ENCODE results near the gene REEP1. TPM values are rescaled to one million over a fixed set of nuclear protein-coding genes. Genes with fewer than 3 reads are reported as not detected.
"Not testable (repeated sequence)": the region's sequence is repeated elsewhere in the genome, so short reads cannot be mapped to it uniquely, and the experiment has no call there.

Gene REEP1
- total and polyA plus RNA-seq, 2 experiments from 2014 or later: 21.5 to 26.5 TPM

- Histone ChIP-seq H3K9me2 (replicated peaks; ENCODE audit: insufficient read depth) (no peaks in the 10 kb centered on the region), H3K27me3 (no peaks in the 10 kb centered on the region), H3K4me2 (no peak overlapping the region), H2AFZ (no peak overlapping the region), H3K36me3 (replicated peaks; ENCODE audit: insufficient read depth, low read depth) (no peaks in the 10 kb centered on the region), H3K9me3 (ENCODE audit: low read depth) (no peaks in the 10 kb centered on the region), H3K4me1 (ENCODE audit: insufficient read depth) (no peaks in the 10 kb centered on the region), H3K79me2 (no peaks in the 10 kb centered on the region), H4K20me1 (ENCODE audit: insufficient read depth, poor library complexity, severe bottlenecking) (no peaks in the 10 kb centered on the region), H3K4me3 (no peak overlapping the region), H3K27ac (no peak overlapping the region)
- no peak for DNase-seq (ENCODE audit: low spot score)
- no peak for TF ChIP-seq CTCF (IDR thresholded peaks at IDR 0.05; ENCODE audit: poor library complexity)
- TF ChIP-seq EZH2 (IDR thresholded peaks at IDR 0.05; ENCODE audit: borderline replicate concordance): no peak
- no peak for TF ChIP-seq EZH2phosphoT487 (IDR thresholded peaks at IDR 0.05; ENCODE audit: low read depth, severe bottlenecking, unreplicated experiment)
- 84% methylated on average over 2 of the region's 2 CpGs for WGBS (ENCODE audit: low lambda C conversion rate, missing lambda C conversion rate)
Observed at GRCh38 chr2:86350751-86351150, 13.3 kb upstream of the REEP1 start.

- WGBS (ENCODE audit: low lambda C conversion rate, missing lambda C conversion rate): 91% methylated on average over 7 of the region's 7 CpGs
- H3K9me2 ChIP-seq (replicated peaks; ENCODE audit: insufficient read depth): no peaks in the 10 kb centered on the region
- H3K36me3 ChIP-seq (replicated peaks; ENCODE audit: insufficient read depth, low read depth): no peaks in the 10 kb centered on the region
- H3K4me2 ChIP-seq: no peak overlapping the region
- no peaks in the 10 kb centered on the region for H3K79me2 ChIP-seq
- H3K4me3 ChIP-seq: no peak overlapping the region
- H3K9me3 ChIP-seq (ENCODE audit: low read depth): no peaks in the 10 kb centered on the region
- H3K4me1 ChIP-seq (ENCODE audit: insufficient read depth): no peaks in the 10 kb centered on the region
- no peaks in the 10 kb centered on the region for H4K20me1 ChIP-seq (ENCODE audit: insufficient read depth, poor library complexity, severe bottlenecking)
- no peak overlapping the region for H3K27ac ChIP-seq
- no peaks in the 10 kb centered on the region for H3K27me3 ChIP-seq
- no peak for TF ChIP-seq EZH2 (IDR thresholded peaks at IDR 0.05; ENCODE audit: borderline replicate concordance)
- TF ChIP-seq EZH2phosphoT487 (IDR thresholded peaks at IDR 0.05; ENCODE audit: low read depth, severe bottlenecking, unreplicated experiment): no peak
- TF ChIP-seq CTCF (IDR thresholded peaks at IDR 0.05; ENCODE audit: poor library complexity): no peak
- no peak overlapping the region for H2AFZ ChIP-seq
- no peak for DNase-seq (ENCODE audit: low spot score)
Observed at GRCh38 chr2:86347401-86347800, 10.0 kb upstream of the REEP1 start.

- not testable (repeated sequence) for H3K4me1 ChIP-seq (ENCODE audit: insufficient read depth); H3K9me2 ChIP-seq (replicated peaks; ENCODE audit: insufficient read depth); H3K79me2 ChIP-seq; H3K27me3 ChIP-seq; H3K4me2 ChIP-seq; H3K4me3 ChIP-seq; H4K20me1 ChIP-seq (ENCODE audit: insufficient read depth, poor library complexity, severe bottlenecking); DNase-seq (ENCODE audit: low spot score); H3K36me3 ChIP-seq (replicated peaks; ENCODE audit: insufficient read depth, low read depth); H2AFZ ChIP-seq; H3K9me3 ChIP-seq (ENCODE audit: low read depth)
- 45% methylated on average over 6 of the region's 6 CpGs for WGBS (ENCODE audit: low lambda C conversion rate, missing lambda C conversion rate)
- H3K27ac ChIP-seq: peak overlapping the region; percentile 63
Observed at GRCh38 chr2:86345783-86346370, 8.5 kb upstream of the REEP1 start.

- H3K4me1 ChIP-seq (ENCODE audit: insufficient read depth): no peaks in the 10 kb centered on the region
- no peaks in the 10 kb centered on the region for H3K9me2 ChIP-seq (replicated peaks; ENCODE audit: insufficient read depth)
- H3K9me3 ChIP-seq (ENCODE audit: low read depth): no peaks in the 10 kb centered on the region
- TF ChIP-seq EZH2phosphoT487 (IDR thresholded peaks at IDR 0.05; ENCODE audit: low read depth, severe bottlenecking, unreplicated experiment): no peak
- TF ChIP-seq CTCF (IDR thresholded peaks at IDR 0.05; ENCODE audit: poor library complexity): no peak
- no peak for TF ChIP-seq EZH2 (IDR thresholded peaks at IDR 0.05; ENCODE audit: borderline replicate concordance)
- H4K20me1 ChIP-seq (ENCODE audit: insufficient read depth, poor library complexity, severe bottlenecking): no peaks in the 10 kb centered on the region
- no peak overlapping the region for H2AFZ ChIP-seq
- H3K36me3 ChIP-seq (replicated peaks; ENCODE audit: insufficient read depth, low read depth): no peaks in the 10 kb centered on the region
- no peaks in the 10 kb centered on the region for H3K79me2 ChIP-seq
- no peak overlapping the region for H3K4me3 ChIP-seq
- peaks cover 13% of the 10 kb centered on the region for H3K27me3 ChIP-seq
- no peak for DNase-seq (ENCODE audit: low spot score)
- H3K4me2 ChIP-seq: no peak overlapping the region
- 79% methylated on average over 2 of the region's 2 CpGs for WGBS (ENCODE audit: low lambda C conversion rate, missing lambda C conversion rate)
- no peak overlapping the region for H3K27ac ChIP-seq
Observed at GRCh38 chr2:86344404-86344803, 7.0 kb upstream of the REEP1 start.

All from hepatocyte (in vitro differentiated cells).